Vagina (tissue), 2 donors: ENCODE measurements around the gene CHIC2.

Experiments
- CTCF ChIP-seq, 3 experiments: fragments of 450-650 bp in 2 of 3; fragments of 200-600 bp in 1 of 3; sonication (generic) in 1 of 3; IDR thresholded peaks; one replicate each; pipeline ENCODE4 v1.5.1; 2017 to 2019; ENCODE audit warnings: antibody characterized with exemption in 3 of 3, mild to moderate bottlenecking in 2 of 3, moderate library complexity in 2 of 3
- POLR2A ChIP-seq, 2 donors: fragments of 450-650 bp; IDR thresholded peaks; one replicate each; pipeline ENCODE4 v1.6.1; 2017; ENCODE audit warnings: antibody characterized with exemption in 2 of 2, mild to moderate bottlenecking in 2 of 2, moderate library complexity in 2 of 2
- POLR2AphosphoS5 ChIP-seq, 2 donors: sonication (generic); formaldehyde crosslinking; IDR thresholded peaks; one replicate each; pipeline ENCODE4 v1.9.0; 2017; ENCODE audit warnings: antibody characterized with exemption in 2 of 2, mild to moderate bottlenecking in 2 of 2, low read depth in 1 of 2; ENCODE audit not compliant: insufficient read depth in 1 of 2

DNA sequence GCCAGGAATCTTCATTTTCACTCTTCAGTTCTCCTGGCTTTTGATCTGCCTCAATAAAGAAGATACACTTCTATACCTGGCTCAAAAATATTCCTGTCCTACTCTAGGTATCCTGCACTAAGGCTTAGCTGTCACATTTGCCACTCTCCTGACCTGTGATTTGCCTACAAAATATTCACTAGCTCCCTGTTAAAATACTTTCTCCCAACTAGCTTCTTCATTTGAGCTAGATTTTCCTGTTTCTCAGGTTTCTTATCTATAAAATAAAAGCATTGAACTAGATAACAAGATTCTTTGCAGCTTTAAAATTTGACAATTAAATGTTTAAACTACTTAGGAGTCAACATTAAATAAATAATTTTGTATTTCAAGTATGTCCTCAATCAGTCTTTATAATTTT lies 53.2 kb downstream of the CHIC2 start:
- no peak for TF ChIP-seq POLR2A (IDR thresholded peaks at IDR 0.05)
- TF ChIP-seq CTCF (IDR thresholded peaks at IDR 0.05), result no peak
- TF ChIP-seq POLR2AphosphoS5 (IDR thresholded peaks at IDR 0.05; ENCODE audit: insufficient read depth in 1 of 2, low read depth in 1 of 2), result no peak
